Retinal pigment epithelial cell (primary cell): ENCODE measurements around the gene ZNF3.

Experiments used
- DNase-seq: peaks from one replicate; pipeline ENCODE4 v3.0.0-alpha.2; 2010; ENCODE audit warnings: low read depth
- H3K4me3 ChIP-seq: 2 replicates; pipeline ENCODE4 v1.5.1; 2011; ENCODE audit warnings: mild to moderate bottlenecking, low read length, control low read depth, moderate library complexity
- TF ChIP-seq, protein P1 (sequence below): conservative IDR thresholded peaks from 2 replicates; pipeline ENCODE4 v1.5.1; 2011; ENCODE audit warnings: low read depth, low read length, control low read depth, inconsistent platforms

The ZNF3 gene

DNA sequence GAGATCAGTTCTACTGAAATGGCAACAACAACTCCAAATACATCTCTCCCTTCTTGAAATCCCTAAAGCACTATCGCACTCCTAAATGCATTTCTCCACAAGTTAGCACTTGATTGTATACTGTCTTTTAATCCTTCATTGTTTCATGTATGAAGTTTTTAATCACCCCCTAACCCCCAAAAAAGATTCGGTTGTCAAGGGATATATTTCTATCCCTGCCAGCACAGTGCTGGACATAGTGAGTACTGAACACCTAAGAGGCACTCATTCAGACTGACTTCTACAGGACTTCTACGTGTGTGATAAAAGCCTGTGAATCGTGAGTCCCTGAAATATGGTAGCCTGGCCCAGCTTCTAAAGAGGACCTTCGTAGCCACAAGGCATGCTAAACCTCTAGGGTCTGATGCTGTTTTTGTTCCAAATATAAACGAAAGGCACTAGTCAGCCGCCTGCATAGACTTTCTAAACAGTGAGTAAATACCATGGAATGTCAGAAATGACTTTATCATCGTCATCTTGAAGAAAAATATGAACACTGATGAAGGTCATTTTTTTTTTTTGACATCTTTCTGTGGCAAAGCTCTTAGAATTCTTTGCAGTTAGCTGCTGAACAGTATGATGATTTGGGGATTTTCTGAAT is 46.5 kb downstream of the ZNF3 start:
- DNase-seq, result no peak
- TF ChIP-seq, protein P1, sequence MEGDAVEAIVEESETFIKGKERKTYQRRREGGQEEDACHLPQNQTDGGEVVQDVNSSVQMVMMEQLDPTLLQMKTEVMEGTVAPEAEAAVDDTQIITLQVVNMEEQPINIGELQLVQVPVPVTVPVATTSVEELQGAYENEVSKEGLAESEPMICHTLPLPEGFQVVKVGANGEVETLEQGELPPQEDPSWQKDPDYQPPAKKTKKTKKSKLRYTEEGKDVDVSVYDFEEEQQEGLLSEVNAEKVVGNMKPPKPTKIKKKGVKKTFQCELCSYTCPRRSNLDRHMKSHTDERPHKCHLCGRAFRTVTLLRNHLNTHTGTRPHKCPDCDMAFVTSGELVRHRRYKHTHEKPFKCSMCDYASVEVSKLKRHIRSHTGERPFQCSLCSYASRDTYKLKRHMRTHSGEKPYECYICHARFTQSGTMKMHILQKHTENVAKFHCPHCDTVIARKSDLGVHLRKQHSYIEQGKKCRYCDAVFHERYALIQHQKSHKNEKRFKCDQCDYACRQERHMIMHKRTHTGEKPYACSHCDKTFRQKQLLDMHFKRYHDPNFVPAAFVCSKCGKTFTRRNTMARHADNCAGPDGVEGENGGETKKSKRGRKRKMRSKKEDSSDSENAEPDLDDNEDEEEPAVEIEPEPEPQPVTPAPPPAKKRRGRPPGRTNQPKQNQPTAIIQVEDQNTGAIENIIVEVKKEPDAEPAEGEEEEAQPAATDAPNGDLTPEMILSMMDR, result no peak
- H3K4me3 ChIP-seq, result no peak overlapping the region

DNA sequence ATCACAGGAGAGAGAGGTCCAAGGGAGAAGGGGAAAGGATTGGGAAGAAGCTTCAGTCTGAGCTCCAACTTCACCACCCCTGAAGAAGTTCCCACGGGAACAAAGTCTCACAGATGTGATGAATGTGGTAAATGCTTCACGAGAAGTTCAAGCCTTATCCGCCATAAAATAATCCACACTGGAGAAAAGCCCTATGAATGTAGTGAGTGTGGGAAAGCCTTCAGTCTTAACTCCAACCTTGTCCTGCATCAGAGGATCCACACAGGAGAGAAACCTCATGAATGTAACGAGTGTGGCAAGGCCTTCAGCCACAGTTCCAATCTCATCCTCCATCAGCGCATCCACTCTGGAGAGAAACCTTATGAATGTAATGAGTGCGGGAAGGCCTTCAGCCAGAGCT is 48.0 kb downstream of the ZNF3 start:
- TF ChIP-seq, protein P1, result no peak
- H3K4me3 ChIP-seq, result no peak overlapping the region
- DNase-seq, result no peak

DNA sequence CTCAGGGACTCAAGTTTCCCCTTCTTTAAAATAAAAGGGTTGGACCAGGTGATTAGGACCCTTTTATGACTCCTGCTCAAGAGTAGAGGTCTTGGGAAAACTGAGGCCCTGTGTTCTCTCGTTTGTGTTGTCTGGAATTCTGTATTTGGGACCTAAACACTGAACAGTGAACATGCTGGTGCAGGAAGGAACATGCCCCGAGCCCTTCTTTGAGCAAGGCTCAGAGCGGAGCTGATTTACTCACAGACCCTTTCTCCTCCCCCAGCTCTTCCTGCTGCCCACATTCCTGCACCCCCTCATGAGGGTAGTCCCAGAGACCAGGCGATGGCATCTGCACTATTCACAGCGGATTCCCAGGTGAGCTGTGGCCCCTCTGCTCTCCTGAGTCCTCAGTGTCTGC is 51.9 kb downstream of the ZNF3 start:
- TF ChIP-seq, protein P1, result no peak
- DNase-seq, result no peak
- no peak overlapping the region for H3K4me3 ChIP-seq

DNA sequence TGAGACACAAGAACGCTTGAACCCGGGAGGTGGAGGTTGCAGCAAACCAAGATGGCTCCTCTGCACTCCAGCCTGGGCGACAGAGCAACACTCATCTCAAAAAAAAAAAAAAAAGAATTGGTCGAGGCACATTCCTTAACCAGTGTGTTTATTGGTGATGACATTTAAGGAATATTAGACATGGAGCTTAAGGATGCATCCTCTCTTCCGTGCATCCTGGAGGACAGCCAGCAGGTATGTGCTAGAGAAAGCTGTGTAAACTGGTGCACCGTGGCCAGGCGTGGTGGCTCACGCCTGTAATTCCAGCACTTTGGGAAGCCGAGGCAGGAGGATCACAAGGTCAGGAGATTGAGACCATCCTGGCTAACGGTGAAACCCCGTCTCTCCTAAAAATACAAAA is 54.3 kb downstream of the ZNF3 start:
- DNase-seq, result no peak
- H3K4me3 ChIP-seq, result no peak overlapping the region
- TF ChIP-seq, protein P1, result no peak

DNA sequence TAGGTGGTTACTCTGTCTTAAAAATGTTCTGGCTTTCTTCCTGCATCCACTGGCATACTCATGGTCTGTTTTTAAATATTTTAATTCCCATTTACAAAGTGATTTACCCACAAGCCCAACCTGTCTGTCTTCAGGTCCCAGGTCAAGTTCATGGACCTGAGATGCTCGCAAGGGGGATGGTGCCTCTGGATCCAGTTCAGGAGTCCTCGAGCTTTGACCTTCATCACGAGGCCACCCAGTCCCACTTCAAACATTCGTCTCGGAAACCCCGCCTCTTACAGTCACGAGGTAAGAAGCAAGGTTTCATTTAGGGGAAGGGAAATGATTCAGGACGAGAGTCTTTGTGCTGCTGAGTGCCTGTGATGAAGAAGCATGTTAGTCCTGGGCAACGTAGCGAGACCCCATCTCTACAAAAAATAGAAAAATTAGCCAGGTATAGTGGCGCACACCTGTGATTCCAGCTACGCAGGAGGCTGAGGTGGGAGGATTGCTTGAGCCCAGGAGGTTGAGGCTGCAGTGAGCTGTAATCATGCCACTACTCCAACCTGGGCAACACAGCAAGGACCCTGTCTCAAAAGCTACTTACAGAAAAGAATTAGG is 57.4 kb downstream of the ZNF3 start:
- H3K4me3 ChIP-seq, result no peak overlapping the region
- no peak for DNase-seq
- TF ChIP-seq, protein P1, result no peak

DNA sequence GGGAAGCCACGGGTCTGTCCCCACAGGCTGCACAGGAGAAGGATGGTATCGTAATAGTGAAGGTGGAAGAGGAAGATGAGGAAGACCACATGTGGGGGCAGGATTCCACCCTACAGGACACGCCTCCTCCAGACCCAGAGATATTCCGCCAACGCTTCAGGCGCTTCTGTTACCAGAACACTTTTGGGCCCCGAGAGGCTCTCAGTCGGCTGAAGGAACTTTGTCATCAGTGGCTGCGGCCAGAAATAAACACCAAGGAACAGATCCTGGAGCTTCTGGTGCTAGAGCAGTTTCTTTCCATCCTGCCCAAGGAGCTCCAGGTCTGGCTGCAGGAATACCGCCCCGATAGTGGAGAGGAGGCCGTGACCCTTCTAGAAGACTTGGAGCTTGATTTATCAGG is 58.0 kb downstream of the ZNF3 start:
- H3K4me3 ChIP-seq, result no peak overlapping the region
- DNase-seq, result no peak
- TF ChIP-seq, protein P1, result no peak

DNA sequence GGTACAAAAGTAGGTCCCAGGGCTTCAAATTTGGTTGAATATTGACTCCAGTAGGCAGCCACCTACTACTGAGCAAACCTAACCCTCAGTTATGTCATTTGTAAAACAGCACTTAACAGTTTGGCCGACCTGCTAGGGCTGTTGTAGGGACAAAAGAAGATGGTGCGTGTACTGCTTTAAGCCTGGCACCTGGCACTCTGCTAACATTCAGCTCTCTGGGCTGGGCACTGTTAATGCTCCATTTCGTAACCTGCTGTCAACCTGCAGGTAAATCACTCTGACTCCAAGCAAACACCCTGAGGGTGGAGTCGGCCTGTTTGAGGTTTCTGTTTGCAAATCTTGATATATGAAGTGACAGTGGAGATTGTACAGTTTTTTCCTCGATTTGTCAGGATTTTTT is 58.9 kb downstream of the ZNF3 start:
- DNase-seq, result no peak
- H3K4me3 ChIP-seq, result no peak overlapping the region
- TF ChIP-seq, protein P1, result no peak
